Activated CD4-positive, alpha-beta T cell treated with anti-CD3 and anti-CD28 coated beads, Interleukin-2, Interleukin-6, amounts not matched to agents 100 ng/mL and 50 ng/mL, durations not matched to agents 16 hours and 8 hours (primary cell): ENCODE data around the gene TCEANC.

Experiments used
- DNase-seq: peaks from one replicate; pipeline ENCODE4 v3.0.0-alpha.2; 2020

TCEANC gene

GRCh38 chrX:13693341-13693961, 40.5 kb downstream of the TCEANC start:
- DNase-seq: no peak

DNA sequence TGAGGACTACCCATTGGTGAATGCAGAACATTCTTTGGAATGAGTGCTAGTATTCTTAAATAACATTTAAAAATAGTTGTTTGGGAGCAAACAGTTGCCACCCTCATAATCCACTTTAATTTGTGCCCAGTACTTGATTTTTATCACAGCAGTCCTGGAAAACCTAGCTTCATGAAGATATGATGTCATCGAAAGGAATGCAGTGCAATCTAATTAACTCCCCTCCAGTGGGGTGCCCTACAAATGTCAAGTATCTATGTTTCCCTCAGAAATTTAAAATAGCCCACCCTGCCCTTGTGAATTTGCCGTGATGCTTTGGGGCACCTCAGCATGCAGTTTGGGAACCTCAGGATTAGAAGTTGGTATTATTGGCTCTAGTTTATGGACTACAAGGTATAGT, 41.4 kb downstream of the TCEANC start:
- DNase-seq: no peak

GRCh38 chrX:13694983-13695382, 42.0 kb downstream of the TCEANC start:
- DNase-seq: no peak

DNA sequence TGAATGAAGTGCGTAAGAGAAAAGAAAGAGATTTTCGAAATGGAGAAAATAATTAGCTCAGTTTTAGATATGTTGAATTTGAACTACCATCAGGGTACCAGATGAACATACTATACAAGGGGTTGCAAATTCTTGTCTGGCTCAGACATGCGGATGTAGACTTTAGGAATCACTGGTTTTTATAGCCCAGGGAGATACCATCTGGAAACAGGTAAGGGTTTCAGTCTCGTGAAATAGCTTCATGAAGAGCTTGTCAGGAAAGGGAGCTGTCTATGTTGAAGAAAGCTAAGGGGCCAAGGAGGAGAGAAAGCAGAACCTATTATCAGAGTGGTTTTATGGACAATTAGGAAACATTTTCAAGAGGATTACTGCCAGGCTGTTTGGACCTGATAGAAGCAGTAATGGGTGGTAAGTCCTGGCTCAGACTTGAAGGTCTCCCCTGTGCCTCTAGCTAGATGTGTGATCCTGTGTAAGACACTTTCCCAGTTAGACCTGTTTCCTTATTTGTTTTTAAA, 42.7 kb downstream of the TCEANC start:
- no peak for DNase-seq

GRCh38 chrX:13697455-13697854, 44.5 kb downstream of the TCEANC start:
- no peak for DNase-seq

DNA sequence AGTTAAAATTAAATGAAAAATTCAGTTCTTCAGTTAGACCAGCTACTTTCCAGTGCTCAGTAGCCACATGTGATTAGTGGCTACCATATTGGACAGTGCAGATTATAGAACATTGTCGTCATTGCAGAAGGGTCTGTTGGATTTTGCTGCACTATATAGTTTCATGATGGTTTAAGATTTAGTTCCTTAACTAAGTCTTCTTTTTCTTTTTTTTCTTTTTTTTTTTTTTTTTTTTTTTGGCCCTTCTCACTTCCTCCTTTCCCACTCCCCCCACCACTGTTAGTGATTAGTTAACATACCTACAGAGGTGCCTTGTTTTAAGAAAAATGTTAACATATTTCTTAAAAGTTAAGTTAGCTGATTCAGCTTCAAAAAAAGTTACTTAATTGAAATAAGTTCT, 45.0 kb downstream of the TCEANC start:
- no peak for DNase-seq

DNA sequence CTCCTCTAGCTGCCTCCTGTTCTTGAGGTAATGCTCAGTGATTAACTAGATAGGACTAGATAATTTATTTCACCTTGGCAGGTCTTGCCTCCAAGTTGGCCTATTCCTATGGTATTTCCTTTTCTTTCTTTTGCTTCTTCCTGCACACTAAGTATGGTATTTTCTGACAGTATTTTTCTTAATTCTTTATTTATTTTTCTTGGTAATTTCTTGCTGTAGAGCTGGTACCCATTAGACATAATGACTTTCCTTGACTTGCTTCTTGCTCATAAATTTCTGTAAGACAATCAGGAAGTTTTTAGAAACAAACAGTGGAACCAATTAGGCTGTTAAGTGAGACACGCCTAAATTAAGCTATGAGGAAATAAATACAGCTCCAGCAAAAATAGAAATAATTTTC, 45.5 kb downstream of the TCEANC start:
- no peak for DNase-seq

DNA sequence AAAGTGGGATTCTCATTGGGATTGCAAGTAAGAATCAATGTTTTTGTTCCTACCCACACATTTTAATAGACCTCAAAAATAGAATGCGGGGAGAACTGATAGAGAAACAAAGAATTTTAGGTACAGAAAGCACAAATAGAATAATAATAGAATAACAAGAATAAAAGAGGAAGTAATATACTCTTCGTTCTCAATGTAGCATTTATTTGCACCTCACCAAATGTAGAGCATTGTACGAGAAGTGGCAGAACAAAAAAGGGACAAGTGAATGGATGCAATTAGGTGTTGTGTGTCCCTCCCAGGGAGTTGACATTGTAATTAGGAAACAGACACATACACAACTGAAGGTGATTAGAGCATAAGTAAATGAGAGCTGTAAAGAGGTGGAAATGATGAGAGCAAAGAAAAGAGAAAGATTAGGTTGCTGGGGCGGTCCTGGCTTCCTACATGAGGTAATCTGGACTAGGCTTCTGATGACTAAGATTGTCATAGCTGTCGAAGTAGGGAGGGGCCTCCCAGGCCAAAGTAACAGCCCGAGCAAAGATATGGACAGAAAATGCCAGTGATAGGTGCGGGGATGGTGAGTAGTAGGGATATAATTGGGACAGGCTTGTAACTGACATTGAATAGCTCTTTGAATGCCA, 46.4 kb downstream of the TCEANC start:
- no peak for DNase-seq

DNA sequence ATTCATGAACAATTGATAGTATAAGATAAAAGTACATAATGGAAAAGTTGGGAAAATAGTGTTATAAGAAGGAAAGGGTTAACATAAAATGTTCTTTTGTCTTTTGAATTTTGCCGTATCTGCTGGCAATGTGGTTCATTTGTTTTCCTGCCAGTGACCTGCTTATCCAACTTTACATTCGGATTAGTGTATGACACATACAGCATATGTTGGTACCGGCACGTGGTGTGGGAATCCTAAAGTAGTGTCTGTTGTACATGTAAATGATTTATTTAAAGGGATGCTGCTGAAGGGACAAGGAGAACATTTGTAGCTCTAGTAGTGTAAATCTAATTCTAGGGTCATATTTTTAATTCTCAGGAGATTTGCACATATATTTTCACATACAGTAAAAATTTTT, 47.4 kb downstream of the TCEANC start:
- no peak for DNase-seq

DNA sequence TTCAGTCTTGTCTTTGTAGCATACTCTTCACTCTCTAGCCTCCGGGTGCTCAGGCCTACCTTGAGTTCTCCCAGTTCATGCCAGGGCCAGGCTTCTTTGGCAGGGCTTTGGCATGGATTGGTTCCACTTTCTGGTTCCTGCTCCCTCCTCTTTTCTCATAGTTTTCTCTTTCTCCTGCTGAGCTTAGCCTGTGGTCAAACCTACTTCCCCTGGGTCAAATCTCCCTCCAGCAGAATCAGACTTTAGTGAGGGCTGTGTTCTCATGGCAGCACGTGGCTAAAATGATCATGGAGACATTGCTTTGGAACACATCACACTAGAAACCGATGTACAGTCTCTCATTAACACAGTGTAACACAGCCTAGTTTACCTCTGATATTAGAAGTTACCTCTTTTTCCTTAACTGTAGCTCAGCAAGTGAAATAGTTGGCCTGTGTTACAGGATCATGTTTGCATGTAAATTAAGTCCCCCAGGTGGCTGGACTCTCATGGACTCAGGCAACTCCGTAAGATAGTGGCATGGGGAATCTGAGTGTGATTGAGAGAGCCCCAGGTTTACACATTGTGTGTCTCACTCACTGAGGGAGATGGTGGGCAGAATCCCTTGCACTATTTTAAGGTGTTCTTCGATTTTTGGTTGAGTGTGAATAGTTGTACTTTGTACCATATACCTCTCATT, 49.3 kb downstream of the TCEANC start:
- no peak for DNase-seq

DNA sequence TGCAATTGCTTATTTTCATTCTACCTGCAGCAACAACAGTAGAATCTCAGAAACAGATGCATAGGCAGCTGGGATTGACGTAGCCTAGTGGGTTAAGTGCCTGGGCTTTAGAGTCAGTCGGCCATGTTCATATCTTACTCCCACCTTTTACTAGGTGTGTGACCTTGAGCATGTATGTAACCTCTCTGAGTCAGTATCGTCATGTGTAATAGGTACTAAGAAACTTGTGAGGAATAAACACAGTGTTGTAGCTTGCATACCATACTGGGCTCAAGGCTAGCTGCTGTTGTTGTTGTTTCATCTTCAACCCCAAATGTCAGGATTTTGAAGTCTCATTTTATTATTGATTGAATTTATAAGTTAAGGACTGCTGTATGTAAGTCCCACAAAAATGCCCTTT, 50.2 kb downstream of the TCEANC start:
- DNase-seq: no peak

GRCh38 chrX:13703589-13703988, 50.6 kb downstream of the TCEANC start:
- DNase-seq: no peak

DNA sequence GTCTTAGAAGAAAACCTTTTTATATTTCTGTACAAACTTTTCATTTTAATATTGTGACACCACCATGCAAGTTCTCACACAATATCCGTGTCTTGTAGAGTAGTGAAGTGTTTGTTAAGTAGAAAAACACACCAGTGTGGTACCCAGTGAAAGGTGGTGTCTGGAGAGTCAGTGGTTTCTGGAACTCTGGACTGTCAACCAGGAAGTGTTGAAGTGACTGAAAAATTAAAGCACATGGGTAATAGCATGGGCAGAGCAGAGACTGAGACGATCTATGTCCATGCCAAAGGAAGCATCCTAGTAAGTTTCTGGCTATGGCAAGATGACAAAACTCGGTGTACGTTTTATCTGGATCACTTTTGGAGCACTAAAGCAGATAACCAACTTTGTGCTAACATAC, 58.2 kb downstream of the TCEANC start:
- no peak for DNase-seq
